Endometrium (tissue), 2 donors: ENCODE measurements around the gene CLHC1.
"Not testable (repeated sequence)": the region's sequence is repeated elsewhere in the genome, so short reads cannot be mapped to it uniquely, and the experiment has no call there.

Experiments
- FAIRE-seq: peaks from 2 replicates; lab custom pipeline; 2012; peaks lifted over from hg19 to GRCh38; lab: Jason Lieb, UNC
- donor health status: control.
- donor health status: control.

CLHC1 gene

DNA sequence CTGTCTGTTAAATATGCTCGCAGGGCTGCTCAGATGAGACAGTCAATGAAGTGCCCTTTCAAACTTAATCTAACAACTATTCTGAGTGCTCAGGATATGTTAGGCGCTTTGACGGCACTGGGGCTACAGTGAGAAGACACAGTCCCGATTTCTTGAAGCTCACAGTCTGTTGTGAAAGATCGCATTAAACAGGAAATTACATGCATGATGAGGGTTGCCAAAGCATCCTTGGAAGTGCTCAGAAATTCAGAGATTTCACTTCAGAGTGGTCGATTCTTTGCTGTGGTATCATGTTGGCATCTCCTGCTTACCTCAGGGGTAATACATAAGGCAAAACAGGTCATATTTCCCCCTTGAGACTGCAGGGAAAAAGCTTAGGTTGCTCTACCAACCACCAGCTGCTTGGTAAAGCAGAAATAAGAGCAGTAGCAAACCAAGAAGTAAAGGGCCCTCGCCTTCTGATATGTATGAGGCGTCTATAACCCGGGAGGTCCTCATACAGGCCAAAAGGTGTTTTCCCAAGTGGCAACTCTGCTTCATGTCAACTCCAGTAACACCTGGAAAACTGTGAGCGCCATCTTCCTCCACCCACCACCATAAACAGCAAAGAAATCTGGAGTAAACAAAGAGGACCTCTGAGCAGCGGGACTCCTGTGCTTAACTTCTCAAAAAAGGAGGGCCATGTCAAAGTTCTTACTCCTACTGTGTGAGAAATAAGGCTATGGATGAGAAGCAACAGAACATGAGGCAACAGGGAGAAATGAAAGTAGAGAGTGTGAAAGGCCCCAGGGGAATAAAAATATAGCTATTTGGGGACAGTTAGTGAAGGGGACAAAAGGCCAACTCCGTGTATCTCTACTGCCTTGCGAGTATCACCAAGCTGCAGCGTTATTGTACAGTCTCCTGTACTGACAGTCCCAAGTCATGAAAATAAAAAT is 79.3 kb downstream of the CLHC1 start:
- FAIRE-seq: no peak

DNA sequence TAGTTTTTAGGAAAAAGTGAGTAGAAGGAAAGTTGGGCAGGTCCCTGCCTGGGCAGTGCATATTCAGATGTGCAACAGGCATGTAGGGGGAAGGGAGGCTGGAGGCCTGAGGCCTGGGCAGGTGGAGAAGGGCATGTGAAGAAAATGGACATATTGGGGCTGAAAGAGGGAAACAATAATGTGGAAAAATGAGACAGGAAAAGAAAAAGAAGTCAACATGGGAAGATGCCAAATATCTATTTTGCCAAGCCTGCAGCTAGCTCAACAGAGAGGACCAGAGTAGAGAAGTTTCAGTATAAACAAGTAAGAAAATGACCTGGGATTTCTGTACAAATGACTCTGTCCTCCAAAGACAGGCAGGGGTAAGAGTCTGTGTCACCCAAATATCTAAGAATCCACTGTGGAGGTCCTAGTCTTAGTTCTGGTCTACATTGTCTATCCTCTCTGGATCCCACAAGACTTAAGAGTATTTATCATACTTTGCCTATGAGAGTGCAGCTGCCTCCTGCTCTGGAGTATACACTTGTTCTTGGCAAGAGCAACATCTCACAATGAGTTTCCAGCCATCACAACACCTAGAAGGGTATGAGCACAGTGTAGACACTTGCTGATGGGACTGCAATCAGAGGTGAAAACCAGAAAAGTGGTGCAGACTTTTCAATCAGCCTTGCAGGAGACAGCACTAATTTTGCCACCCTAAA is 80.2 kb downstream of the CLHC1 start:
- FAIRE-seq: no peak

DNA sequence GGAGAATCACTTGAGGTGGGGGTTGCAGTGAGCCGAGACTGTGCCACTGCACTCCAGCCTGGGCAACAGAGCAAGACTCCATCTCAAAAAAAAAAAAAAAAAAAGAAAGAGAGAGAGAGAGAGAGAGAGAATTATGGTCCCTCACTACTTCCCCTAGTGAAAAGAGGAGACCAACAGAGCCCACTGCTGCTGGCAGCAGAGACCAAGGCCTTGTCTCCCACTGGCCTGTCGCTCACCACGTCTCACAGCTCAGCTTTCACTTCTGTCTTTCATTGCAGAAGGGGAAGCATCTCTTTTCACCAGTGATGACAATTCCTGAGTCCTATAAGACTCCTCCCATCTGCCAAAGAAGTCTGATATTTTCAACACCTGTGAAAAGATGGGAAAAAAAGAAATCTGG is 81.3 kb downstream of the CLHC1 start:
- no peak for FAIRE-seq

DNA sequence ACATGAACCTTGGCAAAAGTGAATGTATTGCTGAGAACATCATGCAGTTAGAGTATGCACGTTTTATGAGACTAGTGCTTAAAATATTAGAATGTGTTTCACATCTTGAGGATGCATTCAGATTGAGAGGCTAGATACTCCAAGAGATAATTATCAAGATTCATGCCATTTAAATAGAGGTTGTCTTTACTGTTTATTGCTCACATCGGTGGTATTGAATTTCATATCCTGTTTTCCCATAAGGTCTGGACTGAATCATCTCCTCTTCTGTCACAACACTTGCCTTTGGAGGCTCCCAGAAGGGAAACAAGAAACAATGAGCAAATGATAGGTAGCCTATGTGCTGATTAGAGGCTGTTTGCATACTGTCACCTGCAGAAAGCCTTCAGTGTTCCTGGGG is 83.8 kb downstream of the CLHC1 start:
- FAIRE-seq: no peak

DNA sequence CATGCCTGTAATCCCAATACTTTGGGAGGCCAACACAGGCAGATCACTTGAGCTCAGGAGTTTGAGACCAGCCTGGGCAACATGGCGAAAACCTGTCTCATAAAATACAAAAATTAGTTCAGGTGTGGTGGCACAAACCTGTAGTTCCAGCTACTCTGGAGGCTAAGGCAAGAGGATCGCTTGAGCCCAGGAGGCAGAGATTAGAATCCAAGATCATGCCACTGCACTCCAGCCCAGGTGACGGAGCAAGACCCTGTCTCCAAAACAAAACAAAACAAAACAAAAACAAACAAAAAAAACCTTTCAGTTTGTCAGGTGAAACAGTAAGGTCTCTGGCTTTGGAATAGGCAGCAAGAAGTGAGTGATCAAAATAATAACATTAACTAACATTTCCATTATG is 84.6 kb downstream of the CLHC1 start:
- FAIRE-seq: no peak

DNA sequence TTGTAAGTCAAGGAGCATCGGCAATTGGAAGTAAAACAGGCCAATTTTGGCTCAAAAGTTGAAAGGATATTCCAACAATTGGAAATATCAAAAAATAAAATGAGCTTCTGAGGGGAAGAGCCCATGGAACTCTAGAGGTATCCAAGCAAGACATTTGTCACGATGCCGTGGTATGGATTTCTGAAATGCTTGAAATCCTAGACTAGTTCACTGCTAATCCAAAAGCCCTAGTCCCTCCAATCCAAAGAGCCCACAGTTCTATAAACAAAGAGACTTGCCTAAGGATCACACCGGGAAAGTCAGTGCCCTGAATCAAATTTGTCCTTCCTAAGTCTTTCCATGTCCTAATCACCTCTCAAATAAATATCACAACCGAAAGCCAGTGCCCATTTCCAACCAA is 85.1 kb downstream of the CLHC1 start:
- no peak for FAIRE-seq

DNA sequence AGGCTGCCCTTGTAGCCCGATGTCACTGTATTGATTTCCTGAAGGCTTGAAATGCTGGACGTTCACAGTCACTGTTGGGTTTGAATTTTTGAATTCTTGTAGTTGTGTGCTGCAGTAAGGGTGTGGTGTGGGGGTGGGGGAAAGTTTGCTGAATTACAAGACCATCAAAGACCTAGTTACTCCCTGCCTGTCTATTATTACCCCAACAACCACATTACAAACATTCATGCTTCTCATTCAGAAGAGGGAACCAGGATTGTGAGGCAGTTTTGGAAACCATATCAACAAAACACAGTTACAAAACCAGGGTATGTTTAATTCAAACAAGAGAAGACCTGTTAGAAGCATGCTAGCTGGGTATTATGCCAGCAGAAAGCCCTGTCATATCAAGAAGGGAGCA is 85.8 kb downstream of the CLHC1 start:
- no peak for FAIRE-seq

DNA sequence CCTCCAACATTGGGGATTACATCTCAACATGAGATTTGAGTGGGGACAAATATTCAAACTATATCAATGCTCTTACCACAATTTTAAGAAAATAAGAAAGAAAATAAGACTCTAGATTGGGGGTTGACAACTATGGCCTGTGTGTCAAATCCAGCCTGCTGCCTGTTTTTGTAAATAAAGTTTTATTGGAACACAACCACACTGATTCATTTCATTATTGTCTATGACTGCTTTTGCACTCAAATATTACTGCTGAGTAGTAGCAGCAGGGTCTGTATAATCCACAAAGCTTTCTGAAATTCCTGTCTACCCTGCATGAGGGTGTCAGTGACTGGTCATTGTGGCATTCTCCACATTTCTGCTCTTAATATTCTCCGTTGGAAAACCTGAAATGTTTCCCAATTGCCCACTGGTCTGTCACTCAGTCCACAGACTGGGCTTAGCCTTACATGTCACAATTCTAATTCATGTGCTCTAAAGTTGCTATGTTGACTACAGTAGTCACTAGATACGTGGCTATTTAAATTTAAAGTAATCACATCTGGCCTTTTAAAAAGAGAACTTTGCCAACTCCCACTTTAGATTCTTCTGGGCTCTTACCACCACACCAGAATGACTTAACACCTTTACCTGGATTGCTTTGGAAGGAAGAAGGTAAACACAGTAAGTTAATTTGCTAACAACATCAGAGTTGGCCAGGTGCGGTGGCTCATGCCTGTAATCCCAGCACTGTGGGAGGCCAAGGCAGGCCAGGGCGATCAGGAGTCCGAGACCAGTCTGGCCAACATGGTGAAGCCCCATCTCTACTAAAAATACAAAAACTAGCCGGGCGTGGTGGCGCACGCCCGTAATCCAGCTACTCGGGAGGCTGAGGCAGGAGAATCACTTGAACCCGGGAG is 86.9 kb downstream of the CLHC1 start:
- no peak for FAIRE-seq

DNA sequence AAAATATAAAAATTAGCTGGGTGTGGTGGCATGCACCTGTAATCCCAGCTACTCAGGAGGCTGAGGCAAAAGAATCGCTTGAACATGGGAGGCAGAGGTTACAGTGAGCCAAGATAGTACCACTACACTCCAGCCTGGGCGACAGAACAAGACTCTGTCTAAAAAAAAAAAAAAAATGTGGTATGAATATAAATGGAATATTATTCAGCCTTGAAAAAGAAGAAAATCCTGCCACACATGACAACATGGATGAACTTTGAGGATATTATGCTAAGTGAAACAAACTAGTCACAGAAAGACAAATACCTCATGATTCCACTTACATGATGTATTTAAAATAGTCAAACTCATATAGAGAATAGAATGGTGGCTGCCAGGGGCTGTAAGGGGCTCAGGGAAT is 88.4 kb downstream of the CLHC1 start:
- not testable (repeated sequence) for FAIRE-seq

DNA sequence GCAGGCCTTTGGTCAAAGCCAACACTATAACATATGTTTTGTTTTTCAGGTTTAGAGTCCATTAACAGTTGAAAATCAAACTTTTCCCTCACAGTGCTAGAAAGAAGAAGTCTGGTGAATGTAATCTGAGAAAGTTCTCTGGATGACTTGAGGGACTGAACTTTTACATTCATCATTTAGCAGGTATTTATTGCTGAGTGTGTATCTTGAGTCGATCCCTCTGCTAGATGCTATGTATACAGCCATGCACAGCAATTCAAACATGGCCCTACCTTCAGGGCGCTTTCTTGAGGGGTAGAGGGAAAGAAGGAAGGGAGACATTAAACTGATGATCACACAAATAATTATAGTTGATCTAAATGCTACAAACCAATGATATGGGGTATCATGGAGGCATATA is 89.6 kb downstream of the CLHC1 start:
- no peak for FAIRE-seq

DNA sequence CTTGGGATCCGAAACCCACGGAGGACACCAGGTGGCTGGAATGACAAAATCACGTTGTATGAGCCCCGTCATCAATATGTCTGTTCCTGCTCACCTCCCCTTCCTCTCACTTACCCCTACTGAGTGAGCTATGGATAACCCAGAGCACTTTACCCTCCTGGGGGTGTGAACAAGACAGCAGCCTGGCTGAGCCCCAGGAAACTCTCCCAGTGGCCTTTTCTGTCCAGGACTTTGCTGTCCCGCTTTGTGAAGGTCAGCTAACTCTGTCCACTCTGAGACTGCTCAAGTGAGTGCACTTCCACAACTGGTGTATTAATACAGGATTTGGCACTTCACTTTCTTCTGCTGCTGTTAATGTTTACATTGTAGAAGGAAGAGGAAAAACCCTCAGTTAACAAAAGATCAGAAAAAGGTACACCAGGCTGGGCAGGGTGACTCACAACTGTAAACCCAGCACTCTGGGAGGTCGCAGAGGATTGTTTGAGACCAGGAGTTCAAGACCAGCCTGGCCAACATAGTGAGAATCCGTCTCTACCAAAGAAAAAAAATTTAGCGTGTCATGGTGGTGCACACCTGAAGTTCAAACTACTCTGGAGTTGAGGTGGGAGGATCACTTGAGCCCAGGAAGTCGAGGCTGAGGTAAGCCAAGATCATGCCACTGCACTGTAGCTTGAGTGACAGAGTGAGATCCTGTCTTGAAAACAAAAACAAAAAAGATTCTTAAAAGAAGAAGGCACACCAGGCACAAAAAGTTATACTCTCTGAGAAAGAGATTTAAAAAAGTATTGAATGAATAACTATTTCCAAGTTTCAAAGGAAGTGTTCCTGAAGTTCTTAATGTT is 90.3 kb downstream of the CLHC1 start:
- no peak for FAIRE-seq

DNA sequence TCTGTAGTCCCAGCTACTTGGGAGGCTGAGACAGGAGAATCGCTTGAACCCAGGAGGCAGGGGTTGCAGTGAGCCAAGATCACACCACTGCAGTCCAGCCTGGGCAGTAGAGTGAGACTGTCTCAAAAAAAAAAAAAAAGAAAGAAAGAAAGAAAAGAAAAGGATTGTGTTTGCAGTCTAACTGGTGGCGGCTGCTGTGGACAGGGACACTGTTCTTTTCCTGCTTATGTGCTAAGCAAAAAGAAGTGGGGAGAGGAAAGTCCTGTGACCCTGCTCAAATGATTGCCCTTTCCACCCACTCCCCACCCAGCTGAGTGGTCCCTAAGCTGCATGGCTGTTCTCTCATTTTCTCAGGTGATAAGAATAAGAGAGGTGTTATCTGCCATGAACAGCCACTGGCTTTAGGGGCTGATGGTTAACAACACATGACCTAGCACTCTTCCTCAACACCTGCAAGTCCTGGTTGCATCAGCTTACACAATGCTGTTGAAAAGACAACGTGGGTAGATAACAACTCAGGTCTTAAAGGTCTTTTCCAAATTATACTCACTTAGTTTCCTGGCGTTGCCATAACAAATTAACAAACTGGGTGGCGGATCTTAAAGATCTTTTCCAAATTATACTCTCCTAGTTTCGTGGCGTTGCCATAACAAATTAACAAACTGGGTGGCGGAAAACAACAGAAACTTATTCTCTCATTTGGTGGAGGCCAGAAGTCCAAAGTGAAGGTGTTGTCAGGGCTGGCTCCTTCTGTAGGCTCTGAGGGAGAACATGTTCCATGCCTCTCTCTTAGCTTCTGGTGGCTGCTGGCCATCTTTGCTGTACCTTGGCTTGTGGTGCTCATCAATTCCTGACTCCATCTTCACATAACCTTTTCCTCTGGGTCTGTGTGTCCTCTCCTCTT is 91.5 kb downstream of the CLHC1 start:
- no peak for FAIRE-seq

DNA sequence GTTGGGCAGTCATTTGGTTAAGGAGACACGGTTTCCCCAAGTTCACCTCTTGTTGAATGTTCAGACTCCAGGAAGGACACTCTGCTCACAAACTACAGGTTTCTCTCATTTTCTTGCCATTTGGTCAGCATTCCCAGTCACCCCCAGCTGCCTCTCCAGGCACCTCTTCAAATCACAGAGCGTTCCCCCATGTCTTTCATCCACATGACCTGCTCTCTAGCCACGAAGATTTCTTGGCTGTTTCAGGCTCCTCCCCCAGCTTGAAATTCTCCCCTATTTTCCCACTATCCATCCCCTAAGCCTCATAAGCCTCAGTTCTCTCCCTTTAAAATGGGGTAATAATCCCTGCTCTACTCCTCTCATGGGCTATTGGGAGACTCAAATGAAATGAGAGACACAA is 92.8 kb downstream of the CLHC1 start:
- no peak for FAIRE-seq

DNA sequence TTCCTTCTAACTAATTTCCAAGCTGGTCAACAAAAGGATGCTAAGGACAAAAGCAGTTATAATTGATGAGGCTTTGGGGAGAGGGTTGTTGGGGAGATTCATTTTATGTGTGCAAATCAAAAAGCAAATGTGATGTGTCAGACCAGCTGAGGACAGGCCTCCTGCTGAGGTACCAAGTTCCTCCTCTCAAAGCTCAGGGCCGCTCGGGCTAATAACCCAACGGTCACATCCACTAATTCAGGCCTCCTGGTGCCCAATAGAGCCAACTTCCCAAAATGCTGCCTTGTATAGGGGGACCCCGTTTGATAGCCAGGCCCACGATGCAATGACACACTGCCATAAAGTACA is 93.2 kb downstream of the CLHC1 start:
- FAIRE-seq: no peak

DNA sequence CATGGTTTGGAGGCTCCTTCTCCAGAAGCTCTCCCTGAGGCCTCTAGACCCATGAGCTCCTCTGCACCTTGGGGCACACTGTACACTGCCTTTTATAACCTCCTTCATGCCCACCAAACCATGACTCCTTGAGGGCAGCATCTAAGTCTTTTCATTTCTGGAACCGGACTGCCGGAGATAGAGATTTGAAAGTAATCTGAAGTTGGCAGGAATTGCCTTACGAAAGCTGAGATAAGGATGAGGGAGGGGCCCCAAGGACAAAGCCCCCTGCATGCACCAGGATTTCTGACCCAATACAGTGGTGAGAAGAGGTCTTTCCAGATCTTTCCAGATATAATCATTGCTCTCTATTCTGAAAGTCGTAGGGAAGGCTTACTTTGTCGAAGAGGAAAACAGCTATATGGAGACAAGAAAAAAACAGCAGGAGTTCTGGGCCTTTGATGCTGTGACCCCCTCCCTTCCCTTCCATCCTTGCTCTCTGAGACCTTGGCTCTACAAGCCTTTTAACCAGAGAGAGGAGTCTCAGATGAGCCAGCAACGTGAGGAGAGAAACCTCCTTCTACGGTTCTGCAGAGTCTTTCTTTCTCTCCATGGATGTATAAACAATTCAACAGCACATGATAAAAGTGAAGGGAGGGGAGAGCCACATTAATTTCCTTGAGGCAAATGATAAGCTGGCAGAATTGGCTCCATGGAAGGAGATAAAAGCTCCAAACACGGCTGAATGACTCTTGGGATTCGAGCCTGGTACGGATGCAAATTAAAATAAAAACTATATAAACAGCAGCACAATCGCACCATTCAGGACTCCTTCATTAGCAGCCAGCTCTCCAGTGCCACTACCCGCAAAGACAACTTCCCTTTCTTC is 93.8 kb downstream of the CLHC1 start:
- FAIRE-seq: no peak

DNA sequence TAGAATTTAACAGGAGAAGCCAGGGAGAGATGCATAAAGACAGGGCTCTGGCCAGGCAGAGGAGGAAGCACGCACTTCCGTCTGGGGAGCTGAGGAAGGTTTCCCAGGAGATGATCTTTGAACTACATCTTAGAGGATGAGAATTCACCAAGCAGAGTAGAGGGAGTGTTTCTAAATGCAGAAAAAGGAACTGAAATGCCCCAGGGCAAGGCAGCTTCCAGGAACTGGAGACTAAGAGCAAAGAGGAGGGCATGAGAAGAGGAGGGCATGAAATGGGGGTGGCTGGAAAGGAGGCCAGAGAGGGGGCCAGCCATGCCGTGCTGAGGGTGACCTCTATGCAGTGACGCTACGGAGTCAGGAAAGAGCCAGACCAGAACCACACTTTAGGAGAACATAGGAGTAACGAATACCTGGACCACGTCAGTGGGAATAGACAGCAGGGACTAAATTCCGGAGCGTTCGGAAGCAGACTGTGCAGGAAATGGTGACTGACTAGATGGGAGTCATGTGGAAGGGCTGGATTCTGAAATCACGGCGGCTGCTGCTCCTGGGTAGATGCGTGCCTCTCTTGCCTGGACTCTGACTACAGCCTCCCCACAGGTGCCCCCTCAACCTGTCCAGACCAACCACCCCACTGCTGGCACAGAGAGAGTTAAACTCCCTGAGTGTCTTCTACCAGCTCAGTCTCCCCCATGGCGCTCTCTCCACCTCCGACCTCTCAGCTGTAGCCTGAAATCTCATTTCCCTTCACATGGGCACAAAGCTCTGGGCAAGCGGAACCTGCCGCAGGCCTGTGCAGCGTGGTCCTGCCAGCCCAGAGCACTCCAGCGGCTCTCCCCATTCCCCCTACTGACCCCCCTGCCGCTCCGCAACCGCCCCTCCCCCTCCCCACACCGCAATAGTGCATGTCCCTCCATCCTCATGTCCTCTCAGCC is 94.8 kb downstream of the CLHC1 start:
- FAIRE-seq: no peak

DNA sequence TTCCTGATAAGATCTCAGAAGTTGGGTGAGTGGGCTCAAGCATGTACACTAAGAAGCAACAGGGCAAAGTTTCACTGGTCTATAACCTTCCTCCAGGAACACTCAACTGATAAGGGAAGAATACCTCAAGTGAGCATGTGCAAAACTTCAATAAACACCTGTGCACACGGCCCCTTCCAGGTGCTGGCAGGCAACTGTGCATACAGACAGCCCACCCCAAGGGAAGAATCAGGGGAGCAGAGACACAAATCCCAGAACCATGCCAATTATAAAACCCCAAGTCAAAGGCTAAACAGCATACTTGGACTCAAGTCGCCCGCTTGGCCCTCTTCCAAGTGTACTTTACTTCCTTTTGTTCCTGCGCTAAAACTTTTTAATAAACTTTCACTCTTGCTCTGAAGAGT is 96.0 kb downstream of the CLHC1 start:
- no peak for FAIRE-seq

DNA sequence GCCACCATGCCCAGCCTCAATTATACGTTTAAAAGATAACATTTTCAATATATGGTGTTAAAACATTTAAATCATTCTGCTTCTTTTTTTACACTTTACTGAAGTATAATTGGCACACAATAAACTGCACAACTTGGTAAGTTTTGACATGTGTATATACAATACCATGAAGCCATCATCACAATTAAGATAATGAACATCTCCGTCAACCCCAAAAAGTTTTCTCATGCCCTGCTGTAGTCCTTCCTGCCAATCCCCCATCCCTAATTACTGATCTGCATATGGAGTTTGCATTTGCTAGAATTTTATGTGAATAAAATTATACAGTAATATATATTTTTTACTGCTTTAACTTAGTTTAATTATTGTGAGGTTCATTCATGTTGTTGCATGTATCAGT is 96.6 kb downstream of the CLHC1 start:
- FAIRE-seq: no peak

DNA sequence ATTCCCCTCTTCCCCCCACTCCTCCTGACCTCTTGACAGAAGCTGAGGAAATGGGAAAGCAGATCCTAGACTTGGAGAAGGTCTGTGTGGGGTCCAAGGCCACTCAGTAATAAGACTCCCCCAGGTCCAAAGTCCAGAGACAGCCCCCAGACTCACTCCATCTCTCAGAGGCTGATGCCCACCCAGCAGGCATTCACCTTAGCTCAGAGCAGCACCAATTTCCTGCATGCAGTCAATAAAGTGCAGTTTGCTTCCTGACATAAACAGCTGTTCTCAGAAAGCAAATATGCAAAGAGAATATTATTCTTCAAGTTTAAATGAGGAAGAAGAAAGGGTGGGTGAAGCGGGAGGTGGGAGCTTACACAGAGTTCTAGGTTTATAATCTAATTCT is 97.8 kb downstream of the CLHC1 start:
- no peak for FAIRE-seq
